LoVo (cell line): Measurements from ENCODE around the gene RAB44.
"Not testable (repeated sequence)": the region's sequence is repeated elsewhere in the genome, so short reads cannot be mapped to it uniquely, and the experiment has no call there.

Experiments
- DNase-seq: peaks from one replicate; pipeline ENCODE4 v3.0.0-alpha.2; 2016; ENCODE audit warnings: low spot score

The RAB44 gene

DNA sequence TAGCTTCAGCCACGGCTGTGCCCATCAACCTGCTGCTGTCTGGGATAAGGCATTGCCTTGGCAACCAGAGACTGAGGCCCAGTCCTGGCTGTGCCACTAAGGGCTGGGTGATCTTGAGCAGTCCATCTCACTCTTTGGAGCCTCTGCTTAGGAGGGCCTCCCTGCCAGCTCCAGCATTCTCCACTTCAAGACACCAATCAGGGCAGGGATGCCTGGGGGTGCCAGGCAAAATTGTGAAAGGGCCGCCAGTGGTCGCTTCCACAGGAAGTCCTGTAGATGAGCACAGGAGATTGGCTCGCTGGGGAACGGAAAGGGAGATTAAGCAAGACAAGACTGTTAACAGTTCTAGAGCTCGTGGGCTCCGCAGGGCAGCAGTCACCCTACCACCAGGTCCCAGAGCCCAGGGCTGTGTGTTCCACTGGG is at the start of gene RAB44:
Gene RAB44, plus strand, starts transcription at position 346 of the 423 bp plus-strand sequence. CDS start 6,410 bp downstream, outside the sequence.
- no peak for DNase-seq

GRCh38 chr6:36649086-36649485 is 48.5 kb upstream of the RAB44 start:
- DNase-seq, result no peak

DNA sequence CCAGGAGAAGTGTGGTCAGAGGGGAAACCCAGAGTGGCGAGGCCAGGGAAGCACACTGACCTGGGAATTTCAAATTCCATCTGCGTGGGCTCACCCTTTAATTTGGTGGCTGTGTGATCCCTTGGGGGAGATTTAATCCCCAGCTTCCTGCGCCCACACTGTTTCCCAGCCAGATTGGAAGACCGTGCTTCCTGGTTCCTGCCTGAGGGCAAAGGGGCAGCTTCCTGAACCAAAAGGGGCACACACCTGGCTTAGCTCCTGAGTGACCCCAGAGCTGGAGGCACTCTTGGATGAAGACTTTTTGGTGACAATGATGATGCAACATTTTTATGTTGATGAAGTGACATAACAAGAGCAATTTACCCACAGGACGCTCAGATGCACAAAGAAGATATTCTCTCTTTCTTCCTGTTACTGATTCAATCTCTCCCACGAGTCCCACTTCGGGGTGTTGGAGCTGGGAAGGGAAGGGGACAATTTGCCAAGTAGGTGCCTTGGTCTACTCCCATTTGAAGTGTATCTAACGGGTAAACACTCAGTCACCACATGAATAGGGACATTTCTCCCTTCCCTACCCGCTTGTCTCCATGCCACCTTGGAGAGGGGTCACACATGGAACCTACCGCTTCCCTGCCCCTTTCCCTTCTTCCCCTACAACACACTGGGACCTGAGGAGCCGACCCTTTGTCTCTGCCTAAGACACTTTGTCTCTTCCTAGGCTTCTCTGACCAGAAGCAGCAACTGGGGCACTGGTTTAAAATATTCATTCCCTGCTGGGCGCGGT is 47.7 kb upstream of the RAB44 start:
- no peak for DNase-seq

DNA sequence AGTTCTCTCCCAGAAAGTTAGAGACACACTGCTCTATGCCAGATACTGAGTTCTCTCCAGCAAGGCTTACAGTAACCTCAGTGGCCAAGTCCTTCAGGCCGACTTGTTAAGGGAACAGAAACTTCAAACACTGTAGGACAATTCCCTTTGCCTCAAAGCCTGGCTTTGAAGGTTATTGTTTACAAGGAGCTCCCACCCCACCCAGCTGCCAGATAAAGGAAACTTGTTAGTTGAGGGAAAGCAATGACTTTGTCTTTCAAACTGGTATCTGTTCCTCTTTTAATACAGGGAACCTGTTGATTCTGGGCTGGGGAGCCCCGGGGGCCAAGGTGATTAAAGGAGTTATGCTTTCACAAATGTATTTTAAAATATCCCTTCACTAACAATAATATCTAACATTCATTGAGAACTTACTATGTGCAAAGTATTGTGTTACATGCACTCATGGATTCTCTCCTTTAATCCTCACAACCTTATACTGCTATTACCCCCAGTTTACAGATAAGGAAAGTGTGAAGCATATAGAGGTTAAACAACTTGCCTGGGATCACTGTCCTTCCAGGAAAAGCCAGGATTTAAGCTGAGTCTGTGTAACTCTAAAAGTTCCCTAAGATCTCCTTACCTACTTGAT is 46.7 kb upstream of the RAB44 start:
- DNase-seq, result peak; percentile 30

DNA sequence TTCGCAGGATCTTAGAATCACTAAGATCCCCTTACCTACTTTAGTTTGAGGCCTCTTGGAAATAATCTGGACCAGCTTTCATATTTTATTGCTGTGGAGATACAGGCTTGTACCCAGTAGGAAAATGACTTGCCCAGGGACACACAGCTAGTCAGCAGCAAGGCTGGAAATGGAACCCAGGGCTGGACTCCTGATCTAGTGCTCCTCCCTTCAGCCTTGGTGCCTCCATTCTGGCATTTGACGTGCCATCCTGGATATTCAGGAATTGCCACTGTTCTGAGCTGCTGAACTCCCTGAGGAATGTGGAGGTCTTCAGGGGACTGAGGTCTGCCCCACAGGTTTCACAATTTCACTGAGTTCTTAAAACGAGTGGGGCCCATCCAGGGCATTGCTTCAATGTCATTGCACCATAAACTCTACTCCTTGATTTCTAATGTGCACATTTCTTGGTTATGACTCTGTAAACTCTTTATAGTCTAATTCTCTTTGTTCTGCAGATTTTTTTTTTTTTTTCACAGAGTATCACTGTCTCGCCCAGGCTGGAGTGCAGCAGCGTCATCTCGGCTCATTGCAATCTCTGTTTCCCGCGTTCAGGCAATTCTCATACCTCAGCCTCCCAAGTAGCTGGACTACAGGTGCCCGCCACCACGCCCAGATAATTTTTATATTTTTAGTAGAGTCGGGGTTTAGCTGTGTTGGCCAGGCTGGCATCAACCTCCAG is 45.8 kb upstream of the RAB44 start:
- no peak for DNase-seq

DNA sequence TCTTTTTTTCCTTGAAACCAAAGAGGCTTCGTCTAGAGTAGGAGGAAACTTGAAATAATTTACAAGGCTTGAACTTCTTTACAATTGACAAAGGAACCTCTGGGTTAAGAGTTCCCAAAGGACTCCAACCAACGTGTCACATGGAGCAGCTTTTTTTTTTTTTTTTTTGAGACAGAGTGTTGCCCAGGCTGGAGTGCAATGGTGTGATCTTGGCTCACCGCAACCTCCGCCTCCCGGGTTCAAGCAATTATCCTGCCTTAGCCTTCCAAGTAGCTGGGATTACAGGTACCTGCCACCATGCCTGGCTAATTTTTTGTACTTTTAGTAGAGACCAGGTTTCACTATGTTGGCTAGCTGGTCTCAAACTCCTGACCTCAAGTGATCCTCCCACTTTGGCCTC is 43.2 kb upstream of the RAB44 start:
- not testable (repeated sequence) for DNase-seq

DNA sequence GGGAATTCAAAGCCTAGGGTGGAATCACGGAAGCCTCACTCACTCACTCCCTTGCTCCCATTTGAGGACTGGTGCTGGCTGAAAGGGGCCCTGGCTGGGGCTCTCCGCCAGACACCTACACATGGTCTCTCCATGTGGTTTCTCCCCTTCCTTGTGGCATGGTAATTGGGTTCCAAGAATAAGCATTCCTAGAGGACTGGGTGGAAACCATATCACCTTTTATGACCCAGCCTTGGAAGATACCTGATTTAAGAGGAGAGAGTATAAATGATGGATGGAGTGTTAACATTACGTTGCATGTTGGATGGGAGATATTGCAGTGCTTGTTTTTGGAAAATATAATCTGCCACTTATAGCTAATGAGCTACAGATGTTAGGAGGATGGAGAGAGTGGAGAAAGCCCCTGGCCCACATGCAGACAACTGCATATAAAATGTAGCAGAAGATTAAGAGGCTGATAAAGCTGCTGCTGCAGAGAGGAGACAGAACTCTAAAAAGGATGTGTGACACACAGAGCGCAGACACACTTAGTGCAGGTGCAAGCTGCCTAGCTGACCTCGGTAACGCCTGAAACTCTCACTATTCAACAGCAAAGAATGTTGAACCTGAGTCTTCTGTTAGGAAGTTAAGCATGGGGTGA is 42.4 kb upstream of the RAB44 start:
- DNase-seq, result no peak

DNA sequence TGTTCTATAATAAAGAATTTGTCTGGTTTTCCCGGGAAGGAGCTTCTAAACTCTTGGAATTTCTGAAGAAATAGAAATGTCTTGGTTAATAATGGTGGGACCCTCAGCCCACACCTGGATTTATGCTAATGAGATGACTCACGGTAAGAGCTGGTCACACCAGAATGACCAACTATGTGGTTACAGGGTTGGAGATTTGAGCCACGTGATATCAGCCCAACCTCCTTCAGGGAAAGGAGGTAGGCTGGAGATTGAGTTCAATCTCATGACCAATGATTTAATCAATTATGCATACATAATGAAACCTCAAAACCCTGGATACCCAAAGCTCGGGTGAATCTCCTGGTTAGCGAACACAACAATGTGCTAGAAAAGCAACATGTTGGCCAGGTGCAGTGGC is 41.2 kb upstream of the RAB44 start:
- DNase-seq, result no peak

- DNase-seq, result no peak
These were observed 40.4 kb upstream of the RAB44 start for GRCh38 chr6:36657271-36657670.

DNA sequence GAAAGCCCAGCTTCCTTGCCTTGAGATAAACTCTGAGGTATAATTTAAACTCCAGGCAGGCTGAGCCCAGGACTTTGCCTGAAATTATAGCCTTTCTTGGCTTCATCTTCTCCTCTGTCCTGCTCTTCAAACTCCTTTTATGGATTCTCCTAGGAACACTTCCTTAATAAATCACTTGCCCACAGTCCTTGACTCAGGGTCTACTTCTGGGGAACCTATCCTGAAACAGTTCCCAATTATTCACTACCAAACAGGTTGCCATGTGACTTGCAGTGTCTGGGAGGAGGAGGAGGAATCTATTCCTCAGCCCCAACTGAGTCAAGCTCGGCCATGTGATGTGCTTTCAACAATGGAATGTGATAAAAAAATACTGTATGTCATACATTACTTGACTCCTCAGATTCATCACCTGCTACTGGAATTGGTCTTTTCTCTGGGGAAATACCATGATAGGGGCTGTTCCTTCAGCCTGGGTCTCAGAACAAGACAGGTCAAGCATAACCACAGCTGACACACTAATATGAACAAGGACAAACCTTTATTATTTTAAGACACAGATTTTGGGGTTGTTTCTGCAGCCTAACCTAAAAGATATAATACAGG is 39.6 kb upstream of the RAB44 start:
- no peak for DNase-seq

- no peak for DNase-seq
These were observed 38.4 kb upstream of the RAB44 start for GRCh38 chr6:36659271-36659670.

- DNase-seq, result no peak
These were observed 36.7 kb upstream of the RAB44 start for GRCh38 chr6:36660771-36661471.

- no peak for DNase-seq
These were observed 35.2 kb upstream of the RAB44 start for GRCh38 chr6:36662380-36662779.

- peak; percentile 65 for DNase-seq
These were observed 34.8 kb upstream of the RAB44 start for GRCh38 chr6:36662827-36663256.

DNA sequence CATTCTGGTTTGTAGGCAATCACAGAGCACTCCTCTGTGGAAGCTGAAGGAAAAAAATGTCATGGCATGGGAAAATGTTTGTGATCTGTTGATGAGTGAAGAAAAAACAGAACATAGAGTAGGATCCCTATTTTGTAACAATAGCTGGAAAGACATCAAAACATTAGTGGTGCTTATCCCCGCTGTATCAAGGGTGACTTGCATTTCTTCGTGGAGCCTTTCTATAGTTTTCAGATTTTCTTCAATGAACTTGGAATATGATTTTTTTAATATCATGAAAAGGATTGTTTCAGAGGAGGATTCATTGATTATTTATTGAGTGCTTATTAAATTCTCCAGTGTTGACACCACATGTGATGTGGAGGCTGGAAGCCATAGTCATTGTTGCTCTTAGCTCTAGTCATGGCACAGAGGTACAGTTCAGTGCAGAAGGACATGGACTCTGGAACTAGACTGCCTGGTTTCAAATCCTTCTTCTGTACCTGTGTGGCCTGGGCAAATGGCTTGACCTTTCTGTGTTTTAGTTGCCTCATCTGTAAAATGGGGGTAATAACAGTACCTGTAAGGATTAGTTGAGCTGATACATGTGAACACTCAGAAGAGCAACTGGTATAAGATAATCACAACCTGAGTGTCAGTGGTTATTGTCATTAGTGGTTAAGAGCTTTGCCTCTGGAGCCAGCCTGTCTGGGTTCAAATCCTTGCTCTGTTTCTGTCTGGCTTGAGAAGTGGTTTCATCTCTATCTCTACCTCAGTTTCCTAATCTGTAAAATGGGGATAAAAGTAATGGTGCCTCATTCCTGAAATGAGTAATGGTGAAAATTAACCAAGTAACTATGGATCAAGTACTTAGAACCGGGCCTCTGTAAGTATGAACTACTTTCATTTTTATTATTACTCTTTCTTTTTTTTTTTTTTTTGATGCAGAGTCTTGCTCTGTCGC is 33.9 kb upstream of the RAB44 start:
- DNase-seq, result no peak

- DNase-seq, result no peak
These were observed 32.4 kb upstream of the RAB44 start for GRCh38 chr6:36665180-36665579.

DNA sequence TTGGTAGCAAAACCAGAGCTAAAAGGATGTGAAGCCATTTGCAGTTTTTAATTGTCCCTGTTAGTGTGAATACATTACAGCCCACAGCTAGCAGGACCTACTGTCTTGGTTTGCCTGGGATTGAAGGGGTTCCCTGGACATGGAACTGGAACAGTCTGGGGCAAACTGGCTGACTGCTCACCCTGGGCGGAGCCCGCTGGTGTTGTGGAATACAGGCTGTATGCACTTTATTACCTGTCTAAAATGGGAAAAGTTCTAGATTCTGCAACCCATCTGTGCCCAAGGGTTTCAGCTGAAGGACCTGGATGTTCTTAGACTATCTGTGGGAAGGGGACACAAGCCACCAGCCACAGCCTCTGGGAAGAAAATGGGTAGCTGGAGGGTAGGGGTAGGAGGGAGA is 31.3 kb upstream of the RAB44 start:
- DNase-seq, result no peak

- peak; percentile 86 for DNase-seq
These were observed 30.6 kb upstream of the RAB44 start for GRCh38 chr6:36666826-36667591.

GRCh38 chr6:36668591-36668990 is 29.0 kb upstream of the RAB44 start:
- DNase-seq, result no peak
